ENCODE measurements around the gene ZNF837.

The ZNF837 gene

DNA sequence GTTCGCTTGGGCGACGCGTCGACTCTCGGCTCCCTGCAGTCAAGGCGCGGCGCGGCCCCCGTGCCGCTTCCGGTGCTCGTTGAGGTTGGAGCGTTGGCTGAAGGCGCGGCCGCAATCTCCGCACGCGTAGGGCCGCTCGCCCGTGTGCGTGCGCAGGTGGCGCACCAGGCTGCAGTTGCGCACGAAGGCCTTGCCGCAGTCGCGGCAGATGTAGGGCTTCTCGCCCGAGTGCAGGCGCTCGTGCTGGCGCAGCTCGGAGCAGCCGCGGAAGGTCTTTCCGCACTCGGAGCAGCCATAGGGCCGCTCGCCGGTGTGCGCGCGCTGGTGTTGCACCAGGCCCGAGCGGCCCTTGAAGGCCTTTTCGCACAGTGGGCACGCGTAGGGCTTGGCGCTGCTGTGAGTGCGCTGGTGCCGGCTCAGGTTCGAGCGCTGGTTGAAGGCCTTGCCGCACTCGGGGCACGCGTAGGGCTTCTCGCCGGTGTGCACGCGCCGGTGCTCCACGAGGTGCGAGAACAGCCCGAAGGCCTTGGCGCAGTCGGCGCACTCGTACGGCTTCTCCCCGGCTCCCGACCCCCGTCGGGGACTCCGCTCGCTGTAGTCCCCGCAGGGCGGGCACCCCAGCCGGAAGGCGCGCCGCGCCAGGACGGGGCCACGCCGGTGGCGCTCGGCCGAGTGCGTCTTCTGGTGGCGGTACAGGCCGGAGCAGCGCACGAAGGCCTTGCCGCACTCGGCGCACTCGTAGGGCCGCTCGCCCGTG, 13.0 kb downstream of the ZNF837 start:
- FAIRE-seq, result no peak

GRCh38 chr19:58366585-58367430, 14.0 kb downstream of the ZNF837 start:
- no peak for FAIRE-seq

DNA sequence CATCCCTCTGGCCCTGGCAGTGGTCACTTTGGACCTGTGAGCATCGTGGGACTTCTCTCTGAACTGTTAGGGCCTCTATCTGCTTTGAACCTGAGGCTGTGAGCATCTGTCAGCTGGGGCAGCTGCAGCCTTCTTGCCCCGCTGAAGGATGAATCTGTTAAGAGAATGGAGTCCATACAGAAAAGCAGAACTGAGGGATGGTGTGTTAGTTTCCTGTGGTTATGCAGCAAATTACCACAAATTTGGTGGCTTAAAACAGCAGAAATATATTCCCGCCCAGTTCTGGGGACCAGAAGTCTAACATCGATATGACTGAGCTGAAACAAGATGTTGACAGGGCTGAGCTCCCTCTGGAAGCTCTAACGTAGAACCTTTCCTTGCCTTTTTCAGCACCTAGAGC, 16.7 kb downstream of the ZNF837 start:
- FAIRE-seq, result no peak

DNA sequence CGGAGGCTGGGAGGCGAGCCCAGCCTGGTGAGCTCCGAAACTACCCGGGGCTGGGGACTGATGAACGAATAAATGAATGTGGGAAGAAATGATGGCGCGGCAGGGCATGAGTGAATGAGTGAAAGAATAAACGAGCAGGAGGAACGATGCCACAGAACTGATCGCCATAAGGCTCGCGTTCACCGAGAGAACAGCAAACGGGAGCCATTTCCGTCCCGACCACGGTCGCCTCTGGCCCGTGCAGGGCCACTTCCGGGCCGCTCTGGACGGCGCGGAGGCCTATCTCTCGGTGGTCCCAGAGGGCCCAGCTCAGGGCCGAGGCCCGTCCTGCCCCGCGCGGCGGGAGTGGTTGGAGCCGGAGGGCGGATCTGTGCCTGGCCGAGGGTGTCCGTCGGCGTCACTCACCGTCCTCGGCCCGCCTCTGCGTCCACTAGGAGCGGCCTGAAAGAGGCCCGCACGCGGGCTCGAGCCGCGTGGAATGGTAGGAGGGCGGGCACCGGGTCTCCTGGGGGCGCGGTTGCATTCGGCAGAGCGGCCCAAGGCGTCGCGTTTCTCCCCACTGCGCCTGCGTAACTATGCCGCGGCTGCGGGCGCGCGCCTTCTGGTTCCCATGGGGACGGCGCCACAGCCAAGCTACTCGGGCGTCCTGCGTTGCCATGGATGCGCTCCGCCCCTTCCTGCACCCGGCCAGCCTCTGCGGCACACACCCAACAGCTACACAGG, 18.4 kb downstream of the ZNF837 start, which contains the start of gene ZNF497:
Gene ZNF497, minus strand, starts transcription at position 480 of the 723 bp plus-strand sequence. CDS start 5,116 bp downstream, outside the sequence.
- peak; percentile 56 for FAIRE-seq

GRCh38 chr19:58361900-58362271, 18.9 kb downstream of the ZNF837 start:
- FAIRE-seq, result no peak

- FAIRE-seq, result no peak
Observed at GRCh38 chr19:58357481-58358145, 23.2 kb downstream of the ZNF837 start.

DNA sequence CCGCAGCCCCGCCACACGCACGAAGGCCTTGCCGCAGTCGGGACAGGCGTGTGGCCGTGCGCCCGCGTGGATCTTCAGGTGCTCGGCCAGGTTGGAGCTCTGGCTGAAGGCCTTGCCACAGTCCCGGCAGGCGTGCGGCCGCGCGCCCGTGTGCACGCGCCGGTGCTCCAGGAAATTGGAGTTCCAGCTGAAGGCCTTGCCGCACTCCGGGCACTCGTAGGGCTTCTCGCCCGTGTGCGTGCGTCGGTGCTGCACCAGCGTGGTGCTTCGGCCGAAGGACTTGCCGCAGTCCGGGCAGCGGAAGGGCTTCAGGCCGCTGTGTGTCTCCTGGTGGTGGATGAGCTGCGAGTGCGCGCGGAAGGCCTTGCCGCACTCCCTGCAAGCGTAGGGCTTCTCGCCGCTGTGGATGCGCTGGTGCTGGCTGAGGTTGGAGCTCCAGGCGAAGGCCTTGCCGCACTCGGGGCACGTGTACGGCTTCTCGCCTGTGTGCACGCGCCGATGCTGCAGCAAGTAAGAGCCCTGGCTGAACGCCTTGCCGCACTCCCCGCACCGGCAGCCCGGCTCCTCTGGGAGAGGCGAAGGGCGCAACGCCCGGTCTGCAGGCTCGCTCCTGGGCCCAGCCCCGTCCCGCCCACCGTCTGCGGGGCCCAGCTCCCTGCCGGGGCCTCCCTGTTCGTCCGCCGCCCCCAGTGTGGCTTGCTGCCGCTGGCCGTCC, 23.9 kb downstream of the ZNF837 start:
- no peak for FAIRE-seq

DNA sequence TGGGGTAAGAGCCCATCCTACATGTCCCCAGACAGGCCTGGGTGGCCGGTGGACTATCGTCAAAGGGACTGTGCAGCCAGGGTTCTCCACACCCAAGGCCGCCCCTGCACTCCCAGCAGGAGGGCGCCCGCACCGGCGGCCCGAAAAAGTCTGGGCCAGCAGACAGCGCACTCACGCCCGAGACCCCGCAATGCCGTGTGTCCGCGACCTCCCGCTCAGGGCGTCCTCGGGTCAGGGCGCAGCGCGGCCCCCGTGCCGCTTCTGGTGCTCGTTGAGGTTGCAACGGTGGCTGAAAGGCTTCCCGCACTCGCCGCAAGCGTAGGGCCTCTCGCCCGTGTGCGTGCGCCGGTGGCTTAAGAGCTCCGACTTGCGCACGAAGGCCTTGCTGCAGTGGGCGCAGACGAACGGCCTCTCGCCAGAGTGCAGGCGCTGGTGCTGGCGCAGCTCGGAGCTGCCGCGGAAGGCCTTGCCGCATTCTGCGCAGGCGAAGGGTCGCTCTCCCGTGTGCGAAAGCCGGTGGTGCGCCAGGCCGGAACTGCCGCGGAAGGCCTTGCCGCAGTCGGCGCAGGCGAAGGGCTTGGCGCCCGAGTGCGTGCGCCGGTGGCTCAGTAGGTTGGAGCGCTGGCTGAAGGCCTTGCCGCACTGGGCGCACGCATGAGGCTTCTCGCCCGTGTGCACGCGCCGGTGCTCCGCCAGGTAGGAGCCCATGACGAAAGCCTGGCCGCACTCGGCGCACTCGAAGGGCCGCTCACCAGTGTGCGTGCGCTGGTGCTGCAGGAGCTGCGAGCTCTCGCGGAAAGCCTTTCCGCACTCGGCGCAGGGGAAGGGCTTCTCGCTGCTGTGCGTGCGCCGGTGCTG, 24.7 kb downstream of the ZNF837 start:
- FAIRE-seq, result no peak

- FAIRE-seq, result no peak
Observed at GRCh38 chr19:58355215-58355796, 25.5 kb downstream of the ZNF837 start.

DNA sequence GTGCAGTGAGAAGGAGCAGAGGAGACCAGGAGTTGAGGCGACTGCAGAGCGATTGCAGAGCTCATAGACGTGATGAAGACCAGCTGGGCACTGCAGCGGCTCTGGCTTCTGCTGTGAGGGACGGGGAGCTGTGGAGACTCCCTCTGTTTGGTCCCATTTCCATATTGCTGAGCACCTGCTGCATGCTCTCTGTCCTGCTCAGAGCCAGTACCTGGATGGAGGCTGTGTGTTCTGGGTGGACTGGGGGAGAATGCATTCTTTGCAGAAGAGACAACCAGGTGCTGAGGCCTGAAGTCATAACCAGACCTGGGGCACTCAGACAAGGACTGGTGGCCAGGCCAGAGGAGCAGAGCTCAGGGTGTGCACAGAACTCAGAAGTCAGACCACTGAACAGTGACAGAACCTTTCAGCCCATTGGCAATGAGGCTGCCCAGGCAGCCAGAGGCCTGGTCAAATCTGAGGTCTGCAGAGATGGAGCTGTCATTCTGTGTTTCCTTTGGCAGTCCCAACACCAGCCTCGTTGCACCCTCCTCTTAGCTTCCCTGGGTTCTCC, 26.3 kb downstream of the ZNF837 start:
- FAIRE-seq, result no peak

- no peak for FAIRE-seq
Observed at GRCh38 chr19:58353717-58354477, 26.9 kb downstream of the ZNF837 start.

- no peak for FAIRE-seq
Observed at GRCh38 chr19:58352760-58353671, 27.8 kb downstream of the ZNF837 start, which contains the start of gene A1BG. Gene A1BG, minus strand, starts transcription at chr19:58353492. Its CDS starts 55 bp downstream, at chr19:58353437.

DNA sequence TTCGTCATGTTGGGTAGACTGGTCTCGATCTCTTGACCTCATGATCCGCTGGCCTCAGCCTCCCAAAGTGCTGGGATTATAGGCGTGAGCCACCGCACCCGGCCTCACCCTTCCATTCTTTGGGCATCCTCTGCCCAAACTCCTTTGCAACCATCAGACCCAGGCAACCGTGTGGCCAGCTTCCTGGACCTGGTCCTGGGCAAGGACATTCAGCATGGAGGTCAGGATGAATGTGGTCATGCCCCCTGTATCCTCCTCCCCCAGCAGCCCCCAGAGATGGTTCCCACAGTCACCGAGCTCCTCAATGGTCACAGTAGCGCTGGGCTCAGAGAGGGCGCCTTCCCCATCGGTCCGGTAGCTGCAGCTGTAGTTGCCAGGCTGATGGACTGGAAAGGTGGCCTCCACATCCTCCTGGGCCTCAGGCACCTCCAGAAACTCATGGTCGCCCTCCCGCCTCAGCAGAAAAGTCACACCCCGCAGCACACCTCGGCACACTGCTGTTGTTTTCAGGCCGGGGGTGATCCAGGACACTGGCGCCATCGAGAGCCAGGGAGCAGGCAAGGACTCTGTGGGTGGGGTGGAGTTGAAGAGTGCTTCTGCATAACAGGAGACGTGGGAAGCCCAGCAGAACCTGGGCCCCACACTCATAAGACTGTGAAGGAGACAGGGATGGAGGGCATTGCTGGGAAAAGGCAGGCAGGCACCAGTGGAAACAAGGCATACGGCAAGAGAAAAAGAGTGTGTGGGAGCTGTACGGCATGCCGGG, 28.7 kb downstream of the ZNF837 start:
- FAIRE-seq, result no peak

DNA sequence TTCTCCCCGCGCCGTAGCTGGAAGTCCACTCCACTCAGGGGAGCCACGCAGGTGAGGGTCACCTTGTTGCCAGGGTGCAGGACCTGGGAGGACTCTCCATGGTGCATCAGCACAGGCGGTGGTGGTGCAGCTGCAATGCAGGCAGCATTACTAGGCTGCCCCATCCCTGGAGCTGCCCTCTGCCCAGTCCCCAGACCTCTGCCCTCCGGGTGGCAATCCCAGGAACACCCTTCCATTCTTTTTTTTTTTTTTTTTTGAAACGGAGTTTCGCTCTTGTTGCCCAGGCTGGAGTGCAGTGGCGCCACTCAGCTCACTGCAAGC, 29.3 kb downstream of the ZNF837 start:
- FAIRE-seq, result no peak

GRCh38 chr19:58350871-58351557, 29.8 kb downstream of the ZNF837 start:
- no peak for FAIRE-seq

DNA sequence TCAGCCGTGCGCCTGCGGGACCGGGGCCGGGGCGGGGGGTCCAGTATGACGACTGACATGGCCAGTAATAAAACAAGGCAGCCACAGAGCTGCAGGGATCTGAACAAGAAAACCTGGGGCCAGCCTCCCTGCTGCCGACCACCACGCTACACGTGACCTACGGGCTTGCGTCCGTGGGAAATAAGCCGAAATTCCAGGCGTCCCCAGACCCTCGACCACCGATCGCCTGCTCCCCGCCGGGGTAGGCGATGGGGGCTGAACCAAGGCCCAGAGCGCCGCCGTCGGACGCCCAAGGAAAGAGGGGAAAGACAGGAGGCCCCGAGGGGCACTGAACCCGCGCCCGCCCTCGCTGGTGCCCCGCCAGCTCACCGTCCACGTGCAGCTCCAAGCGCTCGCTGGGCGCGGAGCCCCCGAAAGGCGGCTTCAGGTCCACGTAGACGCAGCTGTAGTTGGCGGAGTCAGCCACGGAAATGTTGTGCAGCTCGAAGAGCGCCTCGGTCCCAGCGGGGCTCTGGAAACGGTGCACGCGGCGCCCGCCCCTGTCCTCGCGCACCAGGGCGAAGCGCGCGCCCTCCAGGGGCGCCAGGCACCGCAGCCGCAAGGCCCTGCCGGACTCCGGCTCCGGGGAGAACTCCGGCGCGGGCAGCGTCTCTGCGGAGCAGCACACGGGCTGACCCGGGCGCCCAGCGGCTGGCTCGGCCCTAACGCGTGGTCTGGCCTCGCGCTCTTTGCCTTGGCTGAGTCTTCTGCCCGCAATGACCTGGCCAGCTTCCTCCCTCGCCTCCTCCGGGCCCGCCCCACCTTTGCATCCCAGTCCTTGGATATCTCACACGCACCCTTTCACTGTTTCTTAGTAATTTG, 30.6 kb downstream of the ZNF837 start:
- FAIRE-seq, result no peak

Measured in islet of Langerhans (tissue), 1 donor.